Activated naive CD8-positive, alpha-beta T cell treated with anti-CD3 and anti-CD28 coated beads for 36 hours (primary cell): ENCODE data around the gene PLB1. TPM values are rescaled to one million over a fixed set of nuclear protein-coding genes. Genes with fewer than 3 reads are reported as not detected.

Experiments
- DNase-seq: peaks from one replicate; pipeline ENCODE4 v3.0.0; 2021
- H3K27ac Mint-ChIP-seq: one replicate; pipeline ENCODE4 v1.8.0; 2022; ENCODE audit warnings: mild to moderate bottlenecking, moderate library complexity, mixed read lengths
- H3K27me3 Mint-ChIP-seq: one replicate; pipeline ENCODE4 v1.8.0; 2022; ENCODE audit warnings: mild to moderate bottlenecking, mixed read lengths
- H3K36me3 Mint-ChIP-seq: one replicate; pipeline ENCODE4 v1.8.0; 2021; ENCODE audit warnings: mild to moderate bottlenecking, mixed read lengths
- H3K4me1 Mint-ChIP-seq: one replicate; pipeline ENCODE4 v1.8.0; 2021; ENCODE audit warnings: mixed read lengths
- H3K4me3 Mint-ChIP-seq: one replicate; pipeline ENCODE4 v1.8.0; 2022; ENCODE audit warnings: mild to moderate bottlenecking, moderate library complexity, mixed read lengths
- H3K9me3 Mint-ChIP-seq: one replicate; pipeline ENCODE4 v1.8.0; 2022; ENCODE audit warnings: mixed read lengths
- total RNA-seq, 2 experiments: library from RNA; stranded (reverse); gene quantifications; one replicate each; pipeline ENCODE4 v1.2.3, GENCODE V29; 2021

PLB1 gene
- total RNA-seq, 2 experiments from 2014 or later, result 0.99 to 1.4 TPM

DNA sequence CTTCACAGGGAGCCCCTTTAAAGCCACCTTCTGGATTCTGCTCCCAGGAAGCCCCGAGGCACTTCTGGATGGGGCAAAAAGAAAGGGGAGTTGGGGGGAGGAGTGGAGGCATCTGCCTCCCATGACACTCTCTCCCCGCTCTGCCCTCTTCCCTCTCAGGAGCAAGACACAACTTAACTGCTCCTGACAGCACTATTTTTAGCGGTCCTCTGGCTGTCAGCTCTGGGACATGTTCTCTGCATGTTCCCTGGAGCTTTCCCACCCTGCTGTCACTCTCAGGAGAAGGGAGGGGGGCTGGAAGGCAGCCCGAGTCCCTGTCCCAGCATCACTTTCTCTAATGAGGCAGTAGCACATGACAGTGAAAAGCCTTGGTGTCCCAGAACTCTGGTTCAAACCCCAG lies 32.3 kb downstream of the PLB1 start:
- H3K9me3 Mint-ChIP-seq, result no peaks in the 10 kb centered on the region
- no peaks in the 10 kb centered on the region for H3K4me1 Mint-ChIP-seq
- H3K36me3 Mint-ChIP-seq, result no peaks in the 10 kb centered on the region
- H3K4me3 Mint-ChIP-seq, result no peak overlapping the region
- DNase-seq, result no peak
- peaks cover 21% of the 10 kb centered on the region for H3K27me3 Mint-ChIP-seq
- H3K27ac Mint-ChIP-seq, result no peak overlapping the region

DNA sequence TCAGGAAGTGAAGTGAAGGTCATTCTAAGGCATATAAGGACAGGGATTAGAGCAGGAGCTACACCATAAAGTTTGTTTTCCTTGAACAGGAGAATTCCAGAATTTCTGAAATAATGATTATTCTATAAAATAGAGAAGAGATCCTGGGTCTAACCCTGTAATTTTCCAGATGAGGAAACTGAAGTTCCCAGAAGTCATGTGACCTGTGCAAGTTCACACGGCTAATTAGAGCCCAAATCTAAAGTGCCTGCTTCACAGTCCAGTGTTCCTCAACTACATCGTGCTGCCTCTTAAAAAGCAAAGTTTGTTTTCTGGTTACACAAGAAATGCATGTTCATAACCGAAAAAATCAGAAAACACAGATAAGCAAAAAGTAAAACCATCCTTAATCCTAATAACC lies 34.9 kb downstream of the PLB1 start:
- Mint-ChIP-seq H3K4me3 (no peak overlapping the region), H3K27ac (no peak overlapping the region), H3K36me3 (no peaks in the 10 kb centered on the region), H3K27me3 (peaks cover 1% of the 10 kb centered on the region), H3K9me3 (no peaks in the 10 kb centered on the region), H3K4me1 (no peaks in the 10 kb centered on the region)
- no peak for DNase-seq

DNA sequence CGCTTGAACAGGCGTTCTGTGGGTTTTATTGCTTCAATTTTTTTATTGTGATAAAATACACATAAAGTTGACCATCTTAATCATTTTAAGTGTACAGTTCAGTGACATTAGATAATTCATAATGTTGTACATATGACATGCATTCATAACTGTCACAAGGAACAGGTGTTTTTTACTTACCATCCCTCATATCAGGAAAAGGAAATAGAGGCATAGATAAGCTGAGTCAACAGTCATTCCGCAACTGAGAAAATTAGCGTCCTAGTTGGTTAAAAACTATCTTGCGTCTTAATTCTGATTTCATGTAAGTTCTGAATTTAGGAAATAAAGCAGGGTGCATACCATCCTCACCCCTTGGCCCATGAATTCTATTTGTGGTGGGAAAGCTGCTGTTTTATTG lies 36.5 kb downstream of the PLB1 start:
- H3K4me1 Mint-ChIP-seq, result no peaks in the 10 kb centered on the region
- H3K27ac Mint-ChIP-seq, result no peak overlapping the region
- no peaks in the 10 kb centered on the region for H3K9me3 Mint-ChIP-seq
- DNase-seq, result no peak
- H3K27me3 Mint-ChIP-seq, result no peaks in the 10 kb centered on the region
- H3K4me3 Mint-ChIP-seq, result no peak overlapping the region
- no peaks in the 10 kb centered on the region for H3K36me3 Mint-ChIP-seq

DNA sequence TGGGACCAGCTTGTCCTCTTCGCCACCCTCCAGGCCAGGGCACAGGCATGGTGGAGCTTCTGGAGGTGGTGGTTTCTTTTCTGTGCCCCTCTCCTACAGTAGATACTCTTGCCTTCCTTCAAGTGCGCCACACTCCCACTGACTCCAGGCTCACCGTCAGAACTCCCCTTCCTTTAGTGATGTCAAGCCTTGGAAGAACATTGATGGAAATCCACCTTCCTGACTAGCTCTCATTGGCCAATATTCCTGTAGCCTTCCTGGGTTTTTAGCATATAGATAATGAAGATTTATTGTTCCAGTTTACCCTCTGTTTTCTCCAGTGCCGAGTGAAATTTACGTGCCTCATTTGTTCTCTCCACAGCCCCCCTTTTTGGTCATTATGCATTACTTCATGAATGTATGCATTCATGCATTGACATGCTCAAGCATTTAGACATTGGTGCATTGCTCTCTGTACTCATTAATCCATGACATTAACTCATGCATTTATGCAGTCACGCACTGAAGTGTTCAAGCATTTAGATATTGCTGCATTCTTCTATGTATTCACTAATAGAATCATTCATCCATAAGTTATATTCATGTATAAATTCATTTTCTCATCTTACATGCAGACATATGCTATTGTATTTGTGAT lies 37.3 kb downstream of the PLB1 start:
- H3K4me1 Mint-ChIP-seq, result no peaks in the 10 kb centered on the region
- H3K4me3 Mint-ChIP-seq, result no peak overlapping the region
- no peaks in the 10 kb centered on the region for H3K36me3 Mint-ChIP-seq
- H3K27me3 Mint-ChIP-seq, result no peaks in the 10 kb centered on the region
- no peak overlapping the region for H3K27ac Mint-ChIP-seq
- no peak for DNase-seq
- H3K9me3 Mint-ChIP-seq, result no peaks in the 10 kb centered on the region

DNA sequence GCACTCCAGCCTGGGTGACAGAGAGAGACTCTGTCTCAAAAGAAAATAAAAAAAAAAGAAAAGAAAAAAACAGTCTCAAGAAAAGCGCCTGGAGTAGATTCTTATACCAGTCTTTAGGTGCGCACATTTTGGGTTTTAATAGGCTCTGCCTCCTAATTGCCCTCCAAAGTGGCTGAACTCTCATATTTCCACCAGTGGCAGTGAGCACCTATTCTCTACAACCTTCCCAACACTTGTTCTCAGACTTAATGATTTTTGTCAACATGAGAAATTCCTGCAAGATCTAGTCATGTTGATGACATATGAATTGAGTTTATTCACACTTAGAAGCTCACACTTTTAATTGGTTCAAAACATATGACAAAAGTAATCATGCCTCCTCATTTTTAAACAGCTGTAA lies 39.0 kb downstream of the PLB1 start:
- DNase-seq, result no peak
- Mint-ChIP-seq H3K36me3 (no peaks in the 10 kb centered on the region), H3K27me3 (peaks cover 4% of the 10 kb centered on the region), H3K4me1 (no peaks in the 10 kb centered on the region), H3K27ac (no peak overlapping the region), H3K4me3 (no peak overlapping the region), H3K9me3 (no peaks in the 10 kb centered on the region)

DNA sequence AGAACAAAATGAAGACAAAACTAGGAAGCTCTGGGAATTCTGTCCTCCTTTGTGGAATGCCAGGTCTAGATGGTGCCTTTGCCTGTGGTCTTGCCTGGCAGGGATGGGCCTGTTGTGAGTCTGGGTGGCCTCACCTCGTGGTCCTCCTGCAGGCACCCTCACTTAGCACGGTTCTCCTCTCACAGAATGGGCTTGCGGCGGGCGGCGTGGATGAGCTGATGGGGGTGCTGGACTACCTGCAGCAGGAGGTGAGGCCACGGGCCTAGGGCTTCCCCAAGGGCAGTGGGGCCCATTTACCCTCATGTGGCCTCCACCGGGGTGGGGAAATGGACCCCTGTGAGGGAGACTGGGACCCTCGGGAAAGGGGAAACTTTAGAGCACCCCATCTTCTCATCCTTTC lies 42.3 kb downstream of the PLB1 start:
- Mint-ChIP-seq H3K27me3 (peaks cover 7% of the 10 kb centered on the region), H3K4me1 (no peaks in the 10 kb centered on the region), H3K27ac (no peak overlapping the region), H3K4me3 (no peak overlapping the region), H3K9me3 (no peaks in the 10 kb centered on the region), H3K36me3 (no peaks in the 10 kb centered on the region)
- no peak for DNase-seq

DNA sequence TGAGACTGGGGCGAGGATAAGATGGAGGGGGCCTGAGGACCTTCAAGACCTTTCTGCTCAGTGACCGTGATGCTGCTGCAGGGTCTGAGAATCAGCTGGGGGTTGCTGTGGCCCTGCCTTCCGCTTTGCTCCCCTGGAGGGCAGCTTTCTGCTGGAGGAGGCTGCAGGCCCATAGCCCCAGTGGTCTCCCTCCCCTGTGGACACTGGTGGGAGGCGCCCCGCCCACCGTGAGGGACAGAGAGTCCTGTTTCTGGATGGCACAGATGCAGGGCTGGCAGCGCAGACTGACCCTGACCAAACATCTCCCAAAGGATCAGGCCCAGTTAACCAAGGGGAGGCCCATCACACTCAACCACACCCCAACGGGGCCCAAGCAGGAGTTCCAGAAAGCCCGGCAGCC lies 42.8 kb downstream of the PLB1 start:
- no peak overlapping the region for H3K4me3 Mint-ChIP-seq
- peaks cover 7% of the 10 kb centered on the region for H3K27me3 Mint-ChIP-seq
- no peaks in the 10 kb centered on the region for H3K36me3 Mint-ChIP-seq
- no peak overlapping the region for H3K27ac Mint-ChIP-seq
- H3K9me3 Mint-ChIP-seq, result no peaks in the 10 kb centered on the region
- no peaks in the 10 kb centered on the region for H3K4me1 Mint-ChIP-seq
- DNase-seq, result no peak

DNA sequence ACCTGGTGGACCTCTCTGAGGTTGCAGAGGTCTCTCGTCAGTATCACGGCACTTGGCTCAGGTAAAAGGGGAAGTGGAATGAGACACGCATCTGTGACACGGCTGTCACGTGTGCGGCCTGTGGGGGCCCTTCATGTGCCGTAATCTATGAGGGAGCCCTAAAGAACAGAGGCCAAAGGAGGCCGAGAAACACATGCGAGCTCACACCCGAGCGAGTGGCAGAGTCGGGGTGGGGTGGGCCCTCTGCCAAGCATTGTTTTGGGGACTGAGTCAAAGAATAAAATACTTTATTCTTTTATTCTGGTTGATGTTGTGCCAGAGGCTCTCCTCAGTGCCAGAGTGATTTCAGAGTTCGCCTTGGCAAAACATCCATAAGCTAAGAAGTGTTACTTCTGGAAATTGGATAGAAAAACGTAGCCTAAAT lies 43.3 kb downstream of the PLB1 start:
- Mint-ChIP-seq H3K4me3 (no peak overlapping the region), H3K36me3 (no peaks in the 10 kb centered on the region), H3K27me3 (peaks cover 7% of the 10 kb centered on the region), H3K27ac (no peak overlapping the region), H3K9me3 (no peaks in the 10 kb centered on the region), H3K4me1 (no peaks in the 10 kb centered on the region)
- DNase-seq, result no peak

DNA sequence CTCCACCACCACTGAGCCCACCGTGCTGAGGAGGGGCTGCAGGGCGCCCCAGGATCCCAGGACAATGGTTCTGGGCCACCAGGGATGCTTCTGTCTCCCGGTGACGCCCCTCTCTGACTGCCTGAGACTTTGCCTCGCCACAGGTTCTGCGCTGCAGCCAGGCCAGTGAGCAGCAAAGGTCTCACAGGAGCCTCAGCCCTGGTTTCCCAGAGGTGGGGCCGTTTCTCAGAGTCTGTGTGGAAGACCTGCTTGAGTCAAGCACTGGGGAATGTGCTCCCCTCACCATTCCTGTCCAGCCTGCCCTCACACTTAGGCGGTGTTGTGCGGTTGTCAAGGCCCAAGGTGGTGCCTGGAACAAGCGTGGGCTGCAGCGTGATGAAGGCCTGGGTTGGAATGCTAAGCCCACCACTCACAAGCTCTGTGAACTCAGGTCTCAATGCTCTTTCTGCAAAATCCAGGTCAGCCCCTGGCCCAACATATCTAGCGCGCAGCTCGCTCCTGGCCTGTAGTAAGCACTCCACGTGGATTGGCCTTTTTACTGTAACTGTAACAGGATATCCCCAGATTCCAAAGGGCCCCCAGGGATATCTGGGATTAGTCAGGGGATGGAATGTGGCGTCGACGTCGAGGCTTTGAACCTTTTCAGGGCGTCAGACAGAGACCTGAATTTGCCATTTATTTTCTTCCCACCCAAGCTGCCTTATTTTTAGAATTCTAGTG lies 47.6 kb downstream of the PLB1 start:
- no peaks in the 10 kb centered on the region for H3K9me3 Mint-ChIP-seq
- peaks cover 7% of the 10 kb centered on the region for H3K27me3 Mint-ChIP-seq
- H3K36me3 Mint-ChIP-seq, result no peaks in the 10 kb centered on the region
- no peak overlapping the region for H3K4me3 Mint-ChIP-seq
- H3K27ac Mint-ChIP-seq, result no peak overlapping the region
- DNase-seq, result no peak
- H3K4me1 Mint-ChIP-seq, result peaks cover 22% of the 10 kb centered on the region

DNA sequence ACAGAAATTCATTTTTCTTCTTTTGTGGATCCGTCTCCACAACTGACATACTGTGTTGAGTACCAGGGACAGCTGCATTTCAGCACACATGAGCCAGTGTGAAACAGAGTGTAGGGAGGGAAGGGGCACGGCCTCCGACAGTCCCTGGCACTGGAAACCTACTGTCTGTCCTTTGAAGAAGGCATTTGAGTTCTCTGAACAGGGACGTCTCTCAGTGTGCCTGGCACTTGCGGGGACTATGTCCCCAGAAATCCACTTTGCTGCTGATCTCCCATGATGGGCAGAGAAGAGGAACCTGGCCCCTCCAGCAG lies 48.1 kb downstream of the PLB1 start:
- H3K27ac Mint-ChIP-seq, result no peak overlapping the region
- H3K9me3 Mint-ChIP-seq, result no peaks in the 10 kb centered on the region
- no peak for DNase-seq
- H3K27me3 Mint-ChIP-seq, result peaks cover 7% of the 10 kb centered on the region
- peaks cover 22% of the 10 kb centered on the region for H3K4me1 Mint-ChIP-seq
- no peak overlapping the region for H3K4me3 Mint-ChIP-seq
- H3K36me3 Mint-ChIP-seq, result no peaks in the 10 kb centered on the region

DNA sequence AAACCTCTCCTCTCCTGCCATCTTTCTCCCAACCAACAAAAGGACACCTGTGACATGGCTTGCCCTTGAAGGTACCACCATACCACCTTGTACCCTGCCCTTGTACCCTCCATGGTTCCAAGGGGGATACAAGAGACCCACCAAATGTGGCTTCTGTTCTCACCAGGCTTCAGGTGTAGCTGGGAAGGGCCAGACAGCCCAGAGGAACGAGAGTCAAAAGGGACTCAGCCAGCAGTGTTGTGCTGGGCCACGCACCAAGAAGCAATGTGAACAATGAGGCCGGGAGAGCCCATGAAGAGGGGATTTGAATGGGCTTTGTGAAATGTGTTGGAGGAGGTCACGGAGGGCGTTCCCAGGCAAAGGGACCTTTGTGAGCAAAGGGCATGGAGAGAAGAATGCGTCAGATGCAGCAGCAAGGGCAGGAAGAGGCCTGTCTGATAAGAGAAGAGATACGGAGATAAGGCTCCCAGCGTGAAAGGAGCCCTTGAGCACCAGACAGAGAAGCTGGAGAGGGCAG lies 48.6 kb downstream of the PLB1 start:
- H3K27ac Mint-ChIP-seq, result peak overlapping the region; percentile 4
- no peaks in the 10 kb centered on the region for H3K36me3 Mint-ChIP-seq
- peaks cover 6% of the 10 kb centered on the region for H3K27me3 Mint-ChIP-seq
- H3K4me1 Mint-ChIP-seq, result peaks cover 22% of the 10 kb centered on the region
- no peak overlapping the region for H3K4me3 Mint-ChIP-seq
- H3K9me3 Mint-ChIP-seq, result no peaks in the 10 kb centered on the region
- no peak for DNase-seq

DNA sequence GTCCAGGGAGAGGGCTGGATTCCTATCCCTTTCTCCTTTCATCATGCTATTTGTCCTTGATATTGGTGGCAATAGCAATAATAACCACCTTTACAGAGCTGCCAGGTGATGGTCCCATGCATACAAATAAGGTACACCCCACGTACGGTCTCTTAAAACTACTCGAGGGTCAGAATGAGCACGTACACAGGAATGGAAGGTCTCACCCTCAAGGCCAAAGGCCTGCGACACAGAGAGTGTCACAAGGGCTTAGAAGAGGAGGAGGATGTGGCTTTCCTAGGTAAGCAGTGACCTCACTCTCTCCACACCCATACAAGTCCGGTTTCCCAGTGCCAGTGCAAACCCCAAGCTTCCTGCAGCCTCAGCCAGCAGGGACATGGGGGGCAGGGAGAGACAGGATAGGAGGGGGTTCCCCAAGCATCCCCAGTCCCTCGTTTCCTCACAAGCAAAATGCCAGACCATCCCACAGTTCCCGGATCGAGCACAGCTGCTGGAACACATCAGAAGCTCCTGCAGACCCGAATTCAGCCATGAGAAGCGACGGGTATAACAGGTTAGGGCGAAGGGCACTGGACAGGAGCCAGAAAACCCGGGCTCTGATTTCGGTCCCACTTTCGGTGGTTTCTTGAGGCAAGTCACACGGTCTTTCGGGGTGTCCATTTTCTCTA lies 49.2 kb downstream of the PLB1 start:
- Mint-ChIP-seq H3K4me1 (peaks cover 22% of the 10 kb centered on the region), H3K27ac (no peak overlapping the region), H3K27me3 (peaks cover 3% of the 10 kb centered on the region), H3K36me3 (no peaks in the 10 kb centered on the region), H3K9me3 (no peaks in the 10 kb centered on the region), H3K4me3 (no peak overlapping the region)
- peak; percentile 19 for DNase-seq

DNA sequence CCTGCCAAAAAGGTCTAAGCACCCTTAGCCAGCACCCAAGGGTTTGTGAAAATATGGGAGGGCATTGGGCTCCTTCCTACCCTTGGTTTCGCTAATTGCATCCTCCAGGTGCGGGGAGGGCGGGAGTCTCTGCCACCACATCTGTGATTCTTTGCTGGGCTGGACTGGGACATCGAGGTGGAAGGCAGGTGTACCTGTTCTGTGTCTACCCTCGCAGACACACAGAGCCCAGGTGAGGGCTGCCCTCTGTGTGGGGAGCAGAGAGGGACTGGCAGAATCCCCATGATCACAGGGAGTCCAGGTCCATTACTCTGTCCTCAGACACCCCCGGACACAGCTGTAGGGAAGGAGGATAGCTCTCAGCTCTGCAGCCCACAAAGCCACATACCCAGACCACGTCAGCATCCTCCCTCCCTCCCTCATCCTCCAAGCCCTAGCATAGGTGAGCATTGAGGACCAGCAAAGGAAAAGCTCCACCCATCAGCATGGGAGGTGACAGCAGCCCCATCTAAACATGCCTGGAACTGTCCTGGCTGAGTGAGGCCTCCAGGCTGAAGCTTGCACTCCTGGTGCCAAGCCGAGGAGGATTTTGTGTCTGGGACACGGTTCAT lies 49.8 kb downstream of the PLB1 start:
- H3K27ac Mint-ChIP-seq, result no peak overlapping the region
- peaks cover 3% of the 10 kb centered on the region for H3K27me3 Mint-ChIP-seq
- no peaks in the 10 kb centered on the region for H3K36me3 Mint-ChIP-seq
- no peak overlapping the region for H3K4me3 Mint-ChIP-seq
- peak; percentile 23 for DNase-seq
- H3K4me1 Mint-ChIP-seq, result peaks cover 22% of the 10 kb centered on the region
- H3K9me3 Mint-ChIP-seq, result no peaks in the 10 kb centered on the region

DNA sequence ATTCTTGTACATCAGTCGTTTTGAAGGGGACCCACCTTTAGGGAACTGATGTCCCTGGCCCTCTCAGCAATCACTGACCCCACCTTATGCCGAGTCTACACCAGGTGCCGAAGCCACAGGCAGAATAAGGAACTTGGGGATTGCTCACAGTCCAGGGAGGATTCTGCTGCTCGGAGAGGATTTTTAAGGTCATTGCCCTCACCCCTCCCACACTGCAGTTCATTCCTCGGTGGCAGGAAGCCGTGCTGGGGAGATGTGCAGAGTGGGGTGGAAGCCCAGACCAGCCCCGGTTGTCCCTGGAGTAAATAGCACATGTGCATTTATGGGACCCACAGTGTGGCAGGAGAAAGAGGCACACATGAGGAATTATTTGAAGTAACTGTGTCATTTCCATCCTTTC lies 50.4 kb downstream of the PLB1 start:
- no peak for DNase-seq
- no peaks in the 10 kb centered on the region for H3K9me3 Mint-ChIP-seq
- peaks cover 22% of the 10 kb centered on the region for H3K4me1 Mint-ChIP-seq
- H3K36me3 Mint-ChIP-seq, result no peaks in the 10 kb centered on the region
- peaks cover 3% of the 10 kb centered on the region for H3K27me3 Mint-ChIP-seq
- no peak overlapping the region for H3K27ac Mint-ChIP-seq
- H3K4me3 Mint-ChIP-seq, result no peak overlapping the region

DNA sequence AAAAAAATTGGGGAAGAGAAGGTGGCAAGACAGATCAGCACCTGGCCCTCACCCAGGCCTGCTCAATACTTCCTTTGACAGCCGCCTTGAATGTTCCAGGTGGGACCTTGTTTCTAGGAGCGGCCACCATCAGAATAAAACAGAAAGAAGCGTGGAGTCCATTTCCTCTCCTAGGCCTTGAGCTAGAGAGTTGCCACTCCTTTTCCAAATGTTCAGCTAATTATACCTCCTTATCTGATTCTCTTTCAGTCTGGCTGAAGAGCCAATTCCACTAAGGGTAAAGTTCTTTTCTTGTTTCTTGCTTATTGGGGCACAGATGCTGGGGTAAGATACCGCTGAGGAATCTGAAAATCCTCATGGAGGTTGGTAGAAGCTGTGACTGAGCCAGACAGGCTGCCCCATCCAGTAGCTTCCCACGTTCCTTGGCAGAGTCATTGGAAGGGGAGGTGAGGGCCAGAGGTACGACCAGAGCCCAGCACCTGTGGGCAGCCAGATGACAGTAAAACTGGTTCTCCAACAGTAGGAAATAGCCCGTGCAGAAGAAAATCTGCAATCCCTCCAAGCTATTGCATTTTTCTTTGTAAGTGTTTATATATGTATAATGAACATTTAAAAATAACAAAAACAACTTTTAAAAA lies 51.5 kb downstream of the PLB1 start:
- peaks cover 26% of the 10 kb centered on the region for H3K4me1 Mint-ChIP-seq
- no peaks in the 10 kb centered on the region for H3K9me3 Mint-ChIP-seq
- no peak for DNase-seq
- H3K36me3 Mint-ChIP-seq, result no peaks in the 10 kb centered on the region
- peaks cover 3% of the 10 kb centered on the region for H3K27me3 Mint-ChIP-seq
- no peak overlapping the region for H3K4me3 Mint-ChIP-seq
- H3K27ac Mint-ChIP-seq, result no peak overlapping the region
